Liver (tissue), 9 donors: Measurements from ENCODE around the gene KCNJ15. TPM values are rescaled to one million over a fixed set of nuclear protein-coding genes. Genes with fewer than 3 reads are reported as not detected.

Experiments used
- DNase-seq: peaks from one replicate; pipeline ENCODE4 v3.0.0-alpha.2; 2017; ENCODE audit warnings: low spot score
- H3K27ac ChIP-seq, 2 donors: one replicate each; pipeline ENCODE4 v1.7.0; 2013; ENCODE audit warnings: inconsistent platforms in 2 of 2, low read length in 2 of 2, control low read depth in 1 of 2, low read depth in 1 of 2, mild to moderate bottlenecking in 1 of 2
- H3K27me3 ChIP-seq, 4 donors: one replicate each; pipeline versions ENCODE4 v1.6.1 to v1.7.0; 2013; ENCODE audit warnings: low read length in 3 of 4, inconsistent platforms in 1 of 4, mild to moderate bottlenecking in 1 of 4, moderate library complexity in 1 of 4; ENCODE audit not compliant: control insufficient read depth in 4 of 4, insufficient read depth in 4 of 4
- H3K36me3 ChIP-seq, 4 donors: one replicate each; pipeline versions ENCODE4 v1.6.1 to v1.7.0; 2013; ENCODE audit warnings: low read length in 3 of 4, mild to moderate bottlenecking in 3 of 4, low read depth in 1 of 4, moderate library complexity in 1 of 4; ENCODE audit not compliant: control insufficient read depth in 4 of 4, insufficient read depth in 3 of 4
- H3K4me1 ChIP-seq, 4 donors: one replicate each; pipeline versions ENCODE4 v1.6.1 to v1.7.0; 2013; ENCODE audit warnings: low read length in 3 of 4, mild to moderate bottlenecking in 3 of 4, moderate library complexity in 1 of 4; ENCODE audit not compliant: control insufficient read depth in 4 of 4, insufficient read depth in 4 of 4
- H3K4me3 ChIP-seq, 3 donors: one replicate each; pipeline versions ENCODE4 v1.6.1 to v1.7.0; 2013; ENCODE audit warnings: low read length in 3 of 3, control low read depth in 1 of 3, low read depth in 1 of 3, mild to moderate bottlenecking in 1 of 3
- H3K9ac ChIP-seq, 2 donors: one replicate each; pipeline ENCODE4 v1.7.0; 2013; ENCODE audit warnings: low read length in 2 of 2, mild to moderate bottlenecking in 2 of 2, moderate library complexity in 2 of 2, control low read depth in 1 of 2, low read depth in 1 of 2
- H3K9me3 ChIP-seq, 4 donors: one replicate each; pipeline versions ENCODE4 v1.6.1 to v1.7.0; 2013; ENCODE audit warnings: low read length in 3 of 4; ENCODE audit not compliant: control insufficient read depth in 4 of 4
- EGR1 ChIP-seq, 2 donors: IDR thresholded peaks; 2 replicates each; pipeline ENCODE4 v1.6.1; 2016 to 2018; ENCODE audit warnings: antibody characterized with exemption in 2 of 2, low read depth in 2 of 2
- FOXA1 ChIP-seq: IDR thresholded peaks from 2 replicates; pipeline ENCODE4 v1.6.1; 2016; ENCODE audit warnings: antibody characterized with exemption
- FOXA2 ChIP-seq: IDR thresholded peaks from 2 replicates; pipeline ENCODE4 v1.6.1; 2016; ENCODE audit warnings: antibody characterized with exemption
- GABPA ChIP-seq, 2 donors: IDR thresholded peaks in 1 of 2; conservative IDR thresholded peaks in 1 of 2; 2 replicates each; pipeline ENCODE4 v1.6.1; 2016; ENCODE audit warnings: antibody characterized with exemption in 2 of 2, mild to moderate bottlenecking in 1 of 2, moderate library complexity in 1 of 2
- HNF4A ChIP-seq, 2 donors: conservative IDR thresholded peaks; 2 replicates each; pipeline ENCODE4 v1.6.1; 2016; ENCODE audit warnings: antibody characterized with exemption in 2 of 2, mild to moderate bottlenecking in 2 of 2
- HNF4G ChIP-seq: IDR thresholded peaks from 2 replicates; pipeline ENCODE4 v1.6.1; 2016; ENCODE audit warnings: antibody characterized with exemption
- JUND ChIP-seq, 2 donors: IDR thresholded peaks; 2 replicates each; pipeline ENCODE4 v1.6.1; 2016; ENCODE audit warnings: antibody characterized with exemption in 2 of 2
- NR2F2 ChIP-seq: IDR thresholded peaks from 2 replicates; pipeline ENCODE4 v1.6.1; 2016; ENCODE audit warnings: antibody characterized with exemption
- RAD21 ChIP-seq, 2 donors: IDR thresholded peaks; 2 replicates each; pipeline ENCODE4 v1.6.1; 2016; ENCODE audit warnings: antibody characterized with exemption in 2 of 2, mild to moderate bottlenecking in 2 of 2
- RXRA ChIP-seq, 2 donors: IDR thresholded peaks; 2 replicates each; pipeline ENCODE4 v1.6.1; 2017 to 2018; ENCODE audit warnings: antibody characterized with exemption in 2 of 2, mild to moderate bottlenecking in 1 of 2
- SP1 ChIP-seq: IDR thresholded peaks from 2 replicates; pipeline ENCODE4 v1.6.1; 2018; ENCODE audit warnings: antibody characterized with exemption, mild to moderate bottlenecking
- TAF1 ChIP-seq: conservative IDR thresholded peaks from 2 replicates; pipeline ENCODE4 v1.6.1; 2016; ENCODE audit warnings: antibody characterized with exemption, mild to moderate bottlenecking
- YY1 ChIP-seq: IDR thresholded peaks from 2 replicates; pipeline ENCODE4 v1.6.1; 2016; ENCODE audit warnings: antibody characterized with exemption, mild to moderate bottlenecking
- WGBS: extraction: QIAGEN DNeasy Blood & Tissue Kit; methylation state at CpG from one replicate; pipeline ENCODE4 v1.1.7; 2013; 5-methylcytosine and 5-hydroxymethylcytosine counted together
- polyA plus RNA-seq, 2 donors: library from polyadenylated mRNA; stranded (reverse) in 1 of 2; unstranded in 1 of 2; fragments of 200-250 nt in 1 of 2; fragments of >200 nt in 1 of 2; fragmentation: Nextera tagmentation in 1 of 2; extraction: Ambion mirVana in 1 of 2; gene quantifications; one replicate each; pipeline versions ENCODE4 v1.2.1 to v1.2.3, GENCODE V29; 2013 to 2015
- total RNA-seq, 2 donors: library from RNA; depleted of rRNA; stranded (reverse); fragments of >200 nt; gene quantifications; one replicate each; pipeline ENCODE4 v1.2.3, GENCODE V29; 2014
- TF ChIP-seq, protein P1 (sequence below): IDR thresholded peaks from 2 replicates; pipeline ENCODE4 v1.6.1; 2016; ENCODE audit warnings: antibody characterized with exemption
- TF ChIP-seq, protein P2 (sequence below): fragments of 150-350 bp; IDR thresholded peaks from 2 replicates; pipeline ENCODE4 v1.5.1; 2017; ENCODE audit warnings: improper control_type of control experiment, low read depth, low read length; ENCODE audit not compliant: missing input control
- TF ChIP-seq, protein P3 (sequence below): IDR thresholded peaks from 2 replicates; pipeline ENCODE4 v1.6.1; 2016; ENCODE audit warnings: antibody characterized with exemption
- TF ChIP-seq, protein P4 (sequence below): IDR thresholded peaks from 2 replicates; pipeline ENCODE4 v1.6.1; 2016; ENCODE audit warnings: antibody characterized with exemption
- donor health status: healthy.
- donor health status: healthy.
- donor health status: healthy.
- donor health status: healthy.
- donor health status: healthy.

Gene KCNJ15
- total and polyA plus RNA-seq, 4 donors = 0.61 to 4.8 (median 2.2) TPM

DNA sequence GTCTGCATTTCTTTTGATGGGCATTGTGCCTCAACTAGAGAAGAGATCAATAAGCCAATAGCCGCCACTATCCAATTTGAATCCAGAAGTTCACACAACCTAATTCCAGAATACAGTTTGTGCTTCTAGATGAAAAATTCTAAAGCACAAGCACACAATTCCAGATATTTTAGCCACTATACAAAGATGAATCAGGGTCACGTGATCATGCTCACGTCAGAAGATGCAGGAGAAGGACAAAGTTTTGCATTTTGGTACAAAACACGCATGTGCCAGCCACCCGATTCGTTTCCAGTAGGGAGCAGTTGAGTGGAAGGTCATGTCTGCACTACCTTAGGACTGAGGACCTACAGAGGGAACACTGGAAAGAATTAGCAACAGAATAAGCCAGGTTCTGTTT is 3.6 kb downstream of the KCNJ15 start:
- no peak overlapping the region for H3K4me3 ChIP-seq
- H3K27ac ChIP-seq = no peak overlapping the region
- TF ChIP-seq, protein P1, sequence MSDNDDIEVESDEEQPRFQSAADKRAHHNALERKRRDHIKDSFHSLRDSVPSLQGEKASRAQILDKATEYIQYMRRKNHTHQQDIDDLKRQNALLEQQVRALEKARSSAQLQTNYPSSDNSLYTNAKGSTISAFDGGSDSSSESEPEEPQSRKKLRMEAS = no peak
- TF ChIP-seq TAF1 = no peak
- no peak for TF ChIP-seq YY1
- TF ChIP-seq, protein P2, sequence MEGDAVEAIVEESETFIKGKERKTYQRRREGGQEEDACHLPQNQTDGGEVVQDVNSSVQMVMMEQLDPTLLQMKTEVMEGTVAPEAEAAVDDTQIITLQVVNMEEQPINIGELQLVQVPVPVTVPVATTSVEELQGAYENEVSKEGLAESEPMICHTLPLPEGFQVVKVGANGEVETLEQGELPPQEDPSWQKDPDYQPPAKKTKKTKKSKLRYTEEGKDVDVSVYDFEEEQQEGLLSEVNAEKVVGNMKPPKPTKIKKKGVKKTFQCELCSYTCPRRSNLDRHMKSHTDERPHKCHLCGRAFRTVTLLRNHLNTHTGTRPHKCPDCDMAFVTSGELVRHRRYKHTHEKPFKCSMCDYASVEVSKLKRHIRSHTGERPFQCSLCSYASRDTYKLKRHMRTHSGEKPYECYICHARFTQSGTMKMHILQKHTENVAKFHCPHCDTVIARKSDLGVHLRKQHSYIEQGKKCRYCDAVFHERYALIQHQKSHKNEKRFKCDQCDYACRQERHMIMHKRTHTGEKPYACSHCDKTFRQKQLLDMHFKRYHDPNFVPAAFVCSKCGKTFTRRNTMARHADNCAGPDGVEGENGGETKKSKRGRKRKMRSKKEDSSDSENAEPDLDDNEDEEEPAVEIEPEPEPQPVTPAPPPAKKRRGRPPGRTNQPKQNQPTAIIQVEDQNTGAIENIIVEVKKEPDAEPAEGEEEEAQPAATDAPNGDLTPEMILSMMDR = no peak
- TF ChIP-seq RXRA (IDR thresholded peaks at IDR 0.05) = no peak
- no peak for TF ChIP-seq NR2F2
- TF ChIP-seq, protein P3, sequence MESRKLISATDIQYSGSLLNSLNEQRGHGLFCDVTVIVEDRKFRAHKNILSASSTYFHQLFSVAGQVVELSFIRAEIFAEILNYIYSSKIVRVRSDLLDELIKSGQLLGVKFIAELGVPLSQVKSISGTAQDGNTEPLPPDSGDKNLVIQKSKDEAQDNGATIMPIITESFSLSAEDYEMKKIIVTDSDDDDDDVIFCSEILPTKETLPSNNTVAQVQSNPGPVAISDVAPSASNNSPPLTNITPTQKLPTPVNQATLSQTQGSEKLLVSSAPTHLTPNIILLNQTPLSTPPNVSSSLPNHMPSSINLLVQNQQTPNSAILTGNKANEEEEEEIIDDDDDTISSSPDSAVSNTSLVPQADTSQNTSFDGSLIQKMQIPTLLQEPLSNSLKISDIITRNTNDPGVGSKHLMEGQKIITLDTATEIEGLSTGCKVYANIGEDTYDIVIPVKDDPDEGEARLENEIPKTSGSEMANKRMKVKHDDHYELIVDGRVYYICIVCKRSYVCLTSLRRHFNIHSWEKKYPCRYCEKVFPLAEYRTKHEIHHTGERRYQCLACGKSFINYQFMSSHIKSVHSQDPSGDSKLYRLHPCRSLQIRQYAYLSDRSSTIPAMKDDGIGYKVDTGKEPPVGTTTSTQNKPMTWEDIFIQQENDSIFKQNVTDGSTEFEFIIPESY = no peak
- TF ChIP-seq HNF4G = no peak
- TF ChIP-seq EGR1 (IDR thresholded peaks at IDR 0.05; ENCODE audit: low read depth in 2 of 2) = no peak
- TF ChIP-seq FOXA2 = no peak
- TF ChIP-seq RAD21 (IDR thresholded peaks at IDR 0.05) = no peak
- TF ChIP-seq FOXA1 = no peak
- no peak for TF ChIP-seq JUND (IDR thresholded peaks at IDR 0.05)
- TF ChIP-seq, protein P4, sequence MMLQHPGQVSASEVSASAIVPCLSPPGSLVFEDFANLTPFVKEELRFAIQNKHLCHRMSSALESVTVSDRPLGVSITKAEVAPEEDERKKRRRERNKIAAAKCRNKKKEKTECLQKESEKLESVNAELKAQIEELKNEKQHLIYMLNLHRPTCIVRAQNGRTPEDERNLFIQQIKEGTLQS = no peak
- TF ChIP-seq HNF4A (conservative IDR thresholded peaks at IDR 0.05) = no peak
- no peak for TF ChIP-seq GABPA (IDR thresholded peaks at IDR 0.05 in 1 of 2, conservative IDR thresholded peaks at IDR 0.05 in 1 of 2)
- no peaks in the 10 kb centered on the region for H3K9me3 ChIP-seq
- H3K9ac ChIP-seq = no peak overlapping the region
- peaks cover 0 to 12% (median 3%) of the 10 kb centered on the region in 4 donors for H3K4me1 ChIP-seq
- H3K27me3 ChIP-seq = no peaks in the 10 kb centered on the region
- DNase-seq = no peak
- no peaks in the 10 kb centered on the region for H3K36me3 ChIP-seq
- 83% methylated on average over 6 of the region's 6 CpGs for WGBS

DNA sequence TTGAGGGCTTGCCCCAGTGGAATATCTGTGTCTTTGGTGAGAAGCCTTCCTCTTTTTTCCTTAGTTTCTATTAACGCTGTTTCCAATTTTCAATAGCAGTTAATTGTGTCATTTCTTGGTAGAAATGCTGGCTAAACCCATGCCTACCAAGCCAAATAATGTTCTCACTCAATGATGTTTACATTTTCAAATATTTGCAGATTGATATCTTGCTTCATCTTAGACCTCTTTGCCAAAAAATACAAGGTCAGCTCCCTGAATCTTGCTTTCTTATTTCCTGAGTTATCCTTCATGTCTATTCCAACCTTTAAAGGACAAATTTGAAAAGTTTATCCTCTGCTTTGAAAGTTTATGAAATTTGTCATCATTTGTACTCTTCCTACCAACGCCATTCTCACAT is 5.1 kb downstream of the KCNJ15 start:
- no peak for TF ChIP-seq TAF1
- no peak for TF ChIP-seq YY1
- TF ChIP-seq, protein P3 = no peak
- TF ChIP-seq NR2F2 = no peak
- TF ChIP-seq FOXA2 = no peak
- no peak for TF ChIP-seq SP1
- TF ChIP-seq RAD21 (IDR thresholded peaks at IDR 0.05) = no peak
- Histone ChIP-seq H3K36me3 (no peaks in the 10 kb centered on the region), H3K4me3 (no peak overlapping the region), H3K27ac (no peak overlapping the region), H3K9ac (no peak overlapping the region), H3K4me1 (peaks cover 0 to 12% (median 3%) of the 10 kb centered on the region in 4 donors), H3K9me3 (no peaks in the 10 kb centered on the region), H3K27me3 (no peaks in the 10 kb centered on the region)
- WGBS = 65% methylated on average over 2 of the region's 2 CpGs
- no peak for DNase-seq
